Spleen (tissue), 7 donors: ENCODE data around the gene MPST.

Source experiments
- POLR2A ChIP-seq, 3 donors: fragments of 450-650 bp; IDR thresholded peaks; one replicate each; pipeline ENCODE4 v1.5.1; 2017; ENCODE audit warnings: antibody characterized with exemption in 3 of 3, mild to moderate bottlenecking in 1 of 3
- POLR2AphosphoS5 ChIP-seq, 3 donors: sonication (generic); formaldehyde crosslinking; IDR thresholded peaks; one replicate each; pipeline ENCODE4 v1.5.1; 2017; ENCODE audit warnings: antibody characterized with exemption in 3 of 3
- TF ChIP-seq, protein P1 (sequence below), 11 experiments: fragments of 200-600 bp in 7 of 11; fragments of 450-650 bp in 4 of 11; sonication (generic) in 4 of 11; IDR thresholded peaks in 8 of 11; conservative IDR thresholded peaks in 3 of 11; 1 replicate in 7 of 11; 2 replicates in 4 of 11; pipeline versions ENCODE4 v1.4.0 to v1.8.0; 2016 to 2021; ENCODE audit warnings: antibody characterized with exemption in 11 of 11, inconsistent platforms in 4 of 11, mild to moderate bottlenecking in 1 of 11
- donor health status: DM: no; HTN: no; CAD: no; lungs with moderate emphysema.
- donor health status: DM: no; HTN: no; CAD: no.
- donor health status: DM: no; HTN: no; CAD: no.

DNA sequence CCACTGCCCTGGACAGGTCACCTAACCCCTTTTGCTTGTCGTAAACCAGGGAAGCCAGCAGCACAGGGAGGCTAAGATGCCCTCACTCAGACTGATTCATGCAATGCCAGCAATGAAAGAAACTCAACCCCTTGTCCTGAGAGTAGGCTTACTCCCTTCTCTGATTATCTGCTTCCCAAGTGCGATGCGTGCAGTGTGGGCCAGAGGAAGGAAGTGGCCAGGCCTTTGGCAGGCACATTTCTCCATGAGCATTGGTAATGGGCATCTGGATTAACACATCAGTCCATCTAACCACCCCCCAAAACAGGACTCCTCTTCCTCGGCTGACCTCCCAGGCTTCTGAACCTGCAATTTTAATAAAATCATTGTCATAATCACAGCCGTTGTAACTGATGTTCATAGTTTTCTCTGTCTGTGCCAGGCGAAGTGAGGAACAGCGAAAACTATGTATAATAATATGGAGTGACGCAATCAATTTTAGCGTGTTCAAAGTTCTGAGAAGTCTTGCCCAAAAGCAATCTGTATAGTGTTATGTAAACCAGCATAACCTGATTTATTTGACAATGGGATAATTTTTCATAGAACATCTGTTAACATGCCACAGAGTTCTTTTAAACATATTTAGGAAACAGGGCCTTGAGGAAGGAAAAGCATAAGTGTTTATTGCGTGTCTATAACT lies 34.2 kb upstream of the MPST start:
- TF ChIP-seq, protein P1, sequence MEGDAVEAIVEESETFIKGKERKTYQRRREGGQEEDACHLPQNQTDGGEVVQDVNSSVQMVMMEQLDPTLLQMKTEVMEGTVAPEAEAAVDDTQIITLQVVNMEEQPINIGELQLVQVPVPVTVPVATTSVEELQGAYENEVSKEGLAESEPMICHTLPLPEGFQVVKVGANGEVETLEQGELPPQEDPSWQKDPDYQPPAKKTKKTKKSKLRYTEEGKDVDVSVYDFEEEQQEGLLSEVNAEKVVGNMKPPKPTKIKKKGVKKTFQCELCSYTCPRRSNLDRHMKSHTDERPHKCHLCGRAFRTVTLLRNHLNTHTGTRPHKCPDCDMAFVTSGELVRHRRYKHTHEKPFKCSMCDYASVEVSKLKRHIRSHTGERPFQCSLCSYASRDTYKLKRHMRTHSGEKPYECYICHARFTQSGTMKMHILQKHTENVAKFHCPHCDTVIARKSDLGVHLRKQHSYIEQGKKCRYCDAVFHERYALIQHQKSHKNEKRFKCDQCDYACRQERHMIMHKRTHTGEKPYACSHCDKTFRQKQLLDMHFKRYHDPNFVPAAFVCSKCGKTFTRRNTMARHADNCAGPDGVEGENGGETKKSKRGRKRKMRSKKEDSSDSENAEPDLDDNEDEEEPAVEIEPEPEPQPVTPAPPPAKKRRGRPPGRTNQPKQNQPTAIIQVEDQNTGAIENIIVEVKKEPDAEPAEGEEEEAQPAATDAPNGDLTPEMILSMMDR (IDR thresholded peaks at IDR 0.05 in 8 of 11, conservative IDR thresholded peaks at IDR 0.05 in 3 of 11): no peak
- no peak for TF ChIP-seq POLR2A (IDR thresholded peaks at IDR 0.05)
- TF ChIP-seq POLR2AphosphoS5 (IDR thresholded peaks at IDR 0.05): no peak
